Stomach (tissue), 9 donors: ENCODE data around the gene PHOSPHO1. TPM values are rescaled to one million over a fixed set of nuclear protein-coding genes. Genes with fewer than 3 reads are reported as not detected.

Experiments
- DNase-seq, 2 donors: peaks; one replicate each; pipeline versions ENCODE4 v3.0.0 to v3.0.0-alpha.2; 2013 to 2019
- H3K27ac ChIP-seq, 5 donors: fragments of 200-600 bp in 4 of 5; sonication (generic) in 4 of 5; one replicate each; pipeline ENCODE4 v1.5.1; 2013 to 2019; ENCODE audit warnings: mild to moderate bottlenecking in 1 of 5, moderate library complexity in 1 of 5
- H3K27me3 ChIP-seq, 3 donors: fragments of 200-600 bp; sonication (generic); one replicate each; pipeline ENCODE4 v1.5.1; 2017 to 2019; ENCODE audit warnings: mixed run types in 1 of 3
- H3K36me3 ChIP-seq, 4 donors: fragments of 200-600 bp; sonication (generic); 1 replicate in 3 of 4; 2 replicates in 1 of 4; pipeline ENCODE4 v1.5.1; 2016 to 2019
- H3K4me1 ChIP-seq, 4 donors: fragments of 200-600 bp; sonication (generic); one replicate each; pipeline ENCODE4 v1.5.1; 2016 to 2019
- H3K4me3 ChIP-seq, 4 donors: fragments of 200-600 bp; sonication (generic) in 3 of 4; one replicate each; pipeline ENCODE4 v1.5.1; 2016 to 2019; ENCODE audit warnings: mild to moderate bottlenecking in 1 of 4
- H3K9me3 ChIP-seq, 4 donors: fragments of 200-600 bp; sonication (generic); one replicate each; pipeline ENCODE4 v1.5.1; 2016 to 2019
- EP300 ChIP-seq: sonication (generic); formaldehyde crosslinking; IDR thresholded peaks from one replicate; pipeline ENCODE4 v1.6.1; 2017; ENCODE audit warnings: antibody characterized with exemption
- POLR2A ChIP-seq, 4 donors: fragments of 450-650 bp; IDR thresholded peaks; one replicate each; pipeline ENCODE4 v1.6.1; 2016; ENCODE audit warnings: antibody characterized with exemption in 4 of 4, control low read depth in 2 of 4, mild to moderate bottlenecking in 1 of 4, moderate library complexity in 1 of 4
- POLR2AphosphoS5 ChIP-seq, 3 donors: sonication (generic); formaldehyde crosslinking; IDR thresholded peaks; one replicate each; pipeline ENCODE4 v1.6.1; 2016; ENCODE audit warnings: antibody characterized with exemption in 3 of 3
- WGBS, 5 donors: extraction: QIAGEN DNeasy Blood & Tissue Kit in 3 of 5; methylation state at CpG; one replicate each; pipeline versions ENCODE4 v1.1.5 to v1.1.7; 2013 to 2018; 5-methylcytosine and 5-hydroxymethylcytosine counted together
- intact Hi-C: fragments of 100-400 bp; cut with DNase I; formaldehyde crosslinking; loops from one replicate; pipeline ENCODE4 v1.15.1; 2023; ENCODE audit warnings: low total_unique reads
- polyA plus RNA-seq, 3 donors: library from polyadenylated mRNA; stranded (reverse); fragments of 200-250 nt; gene quantifications; one replicate each; pipeline ENCODE4 v1.2.3, GENCODE V29; 2013
- total RNA-seq, 5 donors: library from RNA; depleted of rRNA; stranded (reverse); fragments of >200 nt; gene quantifications; one replicate each; pipeline versions ENCODE4 v1.1.0 to v1.2.3, GENCODE V29; 2014 to 2016
- TF ChIP-seq, protein P1 (sequence below), 7 experiments: fragments of 450-650 bp in 4 of 7; fragments of 200-600 bp in 3 of 7; sonication (generic) in 3 of 7; IDR thresholded peaks; one replicate each; pipeline ENCODE4 v1.5.1; 2016 to 2019; ENCODE audit warnings: antibody characterized with exemption in 7 of 7, control low read depth in 2 of 7, mild to moderate bottlenecking in 1 of 7
- donor health status: healthy with polysubstance abuse.
- donor health status: Bipolar disorder and iron deficiency.
- donor health status: healthy.

Gene PHOSPHO1
- total and polyA plus RNA-seq, 8 donors, result 0.35 to 7.7 (median 1.7) TPM; not detected in 5

DNA sequence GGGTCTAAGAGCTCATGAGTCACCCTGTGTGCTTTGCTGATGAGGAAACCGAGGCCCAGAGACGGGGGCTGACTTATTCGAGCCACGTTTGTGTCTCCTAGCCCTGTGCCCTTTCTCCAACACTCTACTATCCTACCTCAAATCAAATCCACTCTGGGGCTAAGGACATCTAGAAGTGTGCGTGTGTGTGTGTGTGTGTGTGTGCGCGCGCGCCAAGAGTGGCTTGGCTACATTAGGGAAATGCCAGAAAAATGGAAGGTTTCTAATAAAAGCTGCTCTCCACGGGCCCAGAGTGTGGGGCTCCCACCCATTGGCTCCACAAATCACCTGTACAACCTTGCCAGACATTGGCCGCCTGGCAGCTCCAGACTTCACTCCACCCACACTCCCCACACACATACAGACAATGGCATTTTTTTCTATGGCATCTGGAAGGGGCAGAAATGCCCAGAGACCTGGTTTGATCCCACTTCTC, 30.3 kb upstream of the PHOSPHO1 start:
- Histone ChIP-seq H3K4me1 (peaks cover 0 to 14% (median 14%) of the 10 kb centered on the region in 4 donors), H3K9me3 (no peaks in the 10 kb centered on the region), H3K27ac (peak overlapping the region in 4 of 5 donors; percentile 77 to 83 (median 80)), H3K36me3 (no peaks in the 10 kb centered on the region), H3K4me3 (peak overlapping the region; percentile 51 to 66 (median 64)), H3K27me3 (peaks cover 0 to 3% (median 0%) of the 10 kb centered on the region in 3 donors)
- WGBS, 5 donors, result 43 to 53% (median 48%) methylated on average over 11 of the region's 11 CpGs
- TF ChIP-seq EP300, result no peak
- TF ChIP-seq, protein P1, sequence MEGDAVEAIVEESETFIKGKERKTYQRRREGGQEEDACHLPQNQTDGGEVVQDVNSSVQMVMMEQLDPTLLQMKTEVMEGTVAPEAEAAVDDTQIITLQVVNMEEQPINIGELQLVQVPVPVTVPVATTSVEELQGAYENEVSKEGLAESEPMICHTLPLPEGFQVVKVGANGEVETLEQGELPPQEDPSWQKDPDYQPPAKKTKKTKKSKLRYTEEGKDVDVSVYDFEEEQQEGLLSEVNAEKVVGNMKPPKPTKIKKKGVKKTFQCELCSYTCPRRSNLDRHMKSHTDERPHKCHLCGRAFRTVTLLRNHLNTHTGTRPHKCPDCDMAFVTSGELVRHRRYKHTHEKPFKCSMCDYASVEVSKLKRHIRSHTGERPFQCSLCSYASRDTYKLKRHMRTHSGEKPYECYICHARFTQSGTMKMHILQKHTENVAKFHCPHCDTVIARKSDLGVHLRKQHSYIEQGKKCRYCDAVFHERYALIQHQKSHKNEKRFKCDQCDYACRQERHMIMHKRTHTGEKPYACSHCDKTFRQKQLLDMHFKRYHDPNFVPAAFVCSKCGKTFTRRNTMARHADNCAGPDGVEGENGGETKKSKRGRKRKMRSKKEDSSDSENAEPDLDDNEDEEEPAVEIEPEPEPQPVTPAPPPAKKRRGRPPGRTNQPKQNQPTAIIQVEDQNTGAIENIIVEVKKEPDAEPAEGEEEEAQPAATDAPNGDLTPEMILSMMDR (IDR thresholded peaks at IDR 0.05), result no peak
- no peak for TF ChIP-seq POLR2A (IDR thresholded peaks at IDR 0.05)
- no peak for TF ChIP-seq POLR2AphosphoS5 (IDR thresholded peaks at IDR 0.05)
- DNase-seq, result peak in 1 of 2 donors; percentile 69
- intact Hi-C loops, result no loop called here

DNA sequence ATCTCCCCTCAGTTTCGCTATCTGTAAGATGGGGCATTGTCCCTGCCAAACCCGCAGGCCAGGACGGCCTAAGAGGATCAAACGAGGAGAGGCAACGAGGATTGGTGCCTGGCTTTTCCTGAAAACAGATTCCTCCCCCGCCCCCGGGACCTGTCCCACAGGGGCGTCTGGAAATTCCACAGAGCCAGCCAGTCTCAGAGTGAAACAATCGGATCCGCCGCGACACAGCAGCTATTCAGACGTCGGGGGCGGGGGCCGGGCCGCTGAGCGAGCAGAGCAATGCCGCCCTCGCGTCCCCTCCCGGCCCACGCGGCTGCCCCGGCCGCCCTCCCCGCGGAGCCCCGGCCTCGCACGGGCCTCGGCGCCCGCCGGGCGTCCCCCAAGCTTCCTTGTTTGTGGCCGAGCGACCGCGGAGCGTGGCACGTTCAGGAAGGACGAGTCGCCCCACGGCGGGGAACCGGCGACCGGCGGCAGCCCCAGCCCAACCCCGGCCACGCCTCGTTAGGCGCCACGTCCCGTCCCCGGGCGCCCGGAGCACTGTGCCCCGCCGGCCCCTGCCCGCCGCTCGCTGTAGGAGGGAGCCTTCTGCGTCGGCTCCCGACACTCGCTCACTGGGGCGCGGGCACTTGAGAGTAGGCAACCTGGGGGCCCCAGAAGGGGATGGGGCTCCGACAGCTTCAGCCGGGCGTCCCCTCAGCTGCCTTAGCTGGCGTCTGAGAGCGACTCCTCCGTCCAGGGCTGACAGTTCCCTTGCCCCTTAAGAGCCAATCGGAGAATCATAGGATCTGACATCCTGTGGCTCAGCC, 29.6 kb upstream of the PHOSPHO1 start:
- Histone ChIP-seq H3K36me3 (no peaks in the 10 kb centered on the region), H3K27me3 (peaks cover 0 to 3% (median 0%) of the 10 kb centered on the region in 3 donors), H3K9me3 (no peaks in the 10 kb centered on the region), H3K27ac (peak overlapping the region; percentile 34 to 83 (median 78)), H3K4me1 (peaks cover 0 to 14% (median 14%) of the 10 kb centered on the region in 4 donors), H3K4me3 (peak overlapping the region; percentile 51 to 66 (median 64))
- TF ChIP-seq POLR2AphosphoS5 (IDR thresholded peaks at IDR 0.05), result peak in 1 of 3 donors; percentile 12
- TF ChIP-seq, protein P1 (IDR thresholded peaks at IDR 0.05), result no peak
- intact Hi-C loops, result no loop called here
- 0 to 2% (median 1%) methylated on average over 11 to 77 of the region's 77 CpGs for WGBS, 5 donors
- DNase-seq, result peak; percentile 49 to 77

DNA sequence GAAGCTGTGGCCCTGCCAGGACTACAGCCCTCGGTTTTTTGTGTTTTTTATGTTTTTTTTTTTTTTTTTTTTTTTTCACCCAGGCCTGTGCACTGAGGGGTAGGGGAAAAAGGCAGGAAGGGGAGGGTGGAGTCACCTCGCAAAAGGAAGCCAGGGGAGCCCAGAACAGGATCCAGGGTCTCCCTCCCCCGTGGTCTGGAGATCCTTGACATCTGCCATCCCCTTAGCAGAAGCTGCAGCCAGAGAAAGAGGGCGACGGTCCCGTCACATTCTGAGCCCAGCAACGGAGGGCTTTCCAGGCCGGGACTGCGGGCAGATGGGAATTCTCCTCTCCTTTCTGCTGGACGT, 29.1 kb upstream of the PHOSPHO1 start:
- TF ChIP-seq POLR2A (IDR thresholded peaks at IDR 0.05) (no peak), EP300 (no peak), POLR2AphosphoS5 (IDR thresholded peaks at IDR 0.05) (no peak)
- TF ChIP-seq, protein P1 (IDR thresholded peaks at IDR 0.05), result no peak
- Histone ChIP-seq H3K27ac (peak overlapping the region in 4 of 5 donors; percentile 77 to 83 (median 80)), H3K9me3 (no peaks in the 10 kb centered on the region), H3K4me3 (peak overlapping the region; percentile 51 to 66 (median 64)), H3K27me3 (peaks cover 0 to 3% (median 0%) of the 10 kb centered on the region in 3 donors), H3K36me3 (no peaks in the 10 kb centered on the region), H3K4me1 (peaks cover 0 to 14% (median 14%) of the 10 kb centered on the region in 4 donors)
- intact Hi-C loops, result no loop called here
- WGBS, 5 donors, result 12 to 27% (median 18%) methylated on average over 10 of the region's 10 CpGs
- no peak for DNase-seq

DNA sequence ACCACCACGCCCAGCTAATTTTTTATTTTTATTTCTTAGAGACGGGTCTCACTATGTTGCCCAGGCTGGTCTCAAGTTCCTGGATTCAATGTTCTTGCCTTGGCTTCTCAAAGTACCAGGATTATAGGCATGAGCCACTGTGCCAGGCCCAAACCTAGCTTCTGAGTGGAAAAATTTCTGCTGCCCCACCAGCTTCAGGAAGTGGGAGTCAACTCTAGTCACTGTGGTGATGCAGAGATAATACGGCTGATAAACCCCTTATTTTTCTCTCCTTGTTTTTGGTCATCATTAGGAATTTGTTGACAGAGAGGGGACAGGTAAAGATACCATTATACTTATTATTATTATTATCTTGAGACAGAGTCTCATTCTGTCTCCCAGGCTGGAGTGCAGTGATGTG, 27.8 kb upstream of the PHOSPHO1 start:
- no peaks in the 10 kb centered on the region for H3K27me3 ChIP-seq
- peaks cover 0 to 14% (median 14%) of the 10 kb centered on the region in 4 donors for H3K4me1 ChIP-seq
- TF ChIP-seq, protein P1 (IDR thresholded peaks at IDR 0.05), result no peak
- TF ChIP-seq POLR2A (IDR thresholded peaks at IDR 0.05) (no peak), POLR2AphosphoS5 (IDR thresholded peaks at IDR 0.05) (no peak), EP300 (no peak)
- H3K9me3 ChIP-seq, result no peaks in the 10 kb centered on the region
- no peak overlapping the region for H3K27ac ChIP-seq
- intact Hi-C loops, result no loop called here
- no peak for DNase-seq
- no peak overlapping the region for H3K4me3 ChIP-seq
- 83 to 92% (median 87%) methylated on average over 3 of the region's 3 CpGs for WGBS, 5 donors
- no peaks in the 10 kb centered on the region for H3K36me3 ChIP-seq
